Stimulated activated CD8-positive, alpha-beta memory T cell treated with anti-CD3 and anti-CD28 coated beads, Interleukin-7, amount 100 ng/mL, for 48 hours (primary cell): ENCODE results near the gene MZB1.
A peak's percentile ranks its signal among the peaks of the same experiment; 100 is the strongest.
"Not testable (repeated sequence)": the region's sequence is repeated elsewhere in the genome, so short reads cannot be mapped to it uniquely, and the experiment has no call there.

Source experiments
- DNase-seq, 2 donors: peaks; one replicate each; pipeline ENCODE4 v3.0.0-alpha.2; 2020; ENCODE audit warnings: low read depth in 1 of 2; ENCODE audit errors: extremely low read depth in 1 of 2

The MZB1 gene

DNA sequence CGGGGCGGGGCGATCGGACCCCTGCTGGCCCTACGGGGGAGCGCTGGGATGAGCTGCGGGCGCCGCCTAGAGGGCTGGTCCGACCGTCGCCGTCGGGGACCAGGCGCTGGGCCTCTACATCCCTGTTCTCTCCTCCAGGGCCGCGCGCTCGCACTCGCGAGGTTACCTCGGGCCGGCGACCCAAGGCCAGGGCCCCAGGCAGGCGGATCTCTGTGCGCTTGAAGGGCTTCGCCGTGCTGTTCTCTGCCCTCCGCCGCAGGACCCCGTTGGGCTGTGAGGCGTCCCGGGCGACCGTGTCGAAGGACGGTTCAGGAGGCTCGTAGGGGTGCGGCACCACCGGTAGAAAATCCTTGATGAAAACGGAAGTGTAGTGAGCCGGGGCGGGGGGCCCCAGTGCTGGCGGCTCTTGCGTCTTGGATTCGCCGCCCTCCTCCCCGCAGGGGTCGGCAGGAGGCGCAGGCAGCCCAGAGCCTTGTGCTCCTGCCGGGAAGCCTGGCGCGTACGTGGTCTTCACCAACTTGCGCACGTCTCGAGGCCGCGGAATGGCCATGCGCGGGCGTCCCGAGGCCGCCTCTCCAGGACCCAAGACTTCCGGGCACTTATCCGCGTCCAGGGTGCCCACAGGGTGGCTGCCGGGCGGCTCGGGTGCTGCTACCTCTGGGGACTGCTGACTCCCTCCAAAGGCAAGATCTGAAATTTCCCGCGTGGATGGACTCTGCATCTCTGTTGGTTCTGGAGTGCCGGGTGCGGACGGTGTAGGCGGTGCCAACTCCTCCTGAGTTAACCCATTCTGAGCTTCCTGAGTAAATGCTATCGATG, 3.2 kb upstream of the MZB1 start:
- peak; percentile 78 to 84 for DNase-seq

GRCh38 chr5:139392324-139392677, 2.6 kb upstream of the MZB1 start:
- no peak for DNase-seq

DNA sequence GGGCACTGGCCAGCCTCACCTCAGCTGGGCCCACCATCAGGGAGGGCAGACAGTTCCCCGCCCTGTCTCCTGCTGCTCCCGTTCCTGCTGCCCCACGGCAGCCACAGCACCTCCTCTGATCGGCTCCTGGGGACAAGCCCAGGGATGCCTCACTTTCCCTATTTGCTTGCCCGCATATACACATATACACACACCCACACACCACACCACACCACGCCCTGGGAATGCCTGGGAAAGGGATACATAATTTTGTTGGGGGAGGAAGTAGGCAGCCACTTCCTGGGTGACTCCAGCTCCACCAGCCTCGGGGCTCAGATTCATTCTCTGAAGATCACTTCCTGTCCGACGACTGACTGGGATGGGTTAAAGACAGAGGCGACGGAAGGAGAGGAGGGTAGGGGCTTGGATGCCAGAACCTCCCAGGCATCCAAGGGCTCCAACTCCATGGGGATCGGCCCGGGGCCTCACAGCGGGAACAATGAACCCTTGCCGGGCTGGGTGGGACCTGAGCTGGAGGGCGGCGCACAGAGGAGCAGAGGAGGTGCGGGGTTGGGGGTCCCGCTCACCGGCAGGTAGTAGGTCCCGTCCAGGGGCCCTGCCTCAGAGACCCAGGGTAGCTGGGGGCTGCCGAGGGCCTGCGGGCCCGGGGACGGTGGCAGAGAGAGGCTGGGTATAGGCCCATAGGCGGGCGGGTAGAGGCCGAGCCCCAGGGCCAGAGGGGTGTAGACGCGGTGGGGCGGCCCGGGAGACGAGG, 2.0 kb upstream of the MZB1 start:
- no peak for DNase-seq

GRCh38 chr5:139390639-139391569, 1.2 kb upstream of the MZB1 start:
- DNase-seq = no peak

GRCh38 chr5:139388198-139388821, 1.4 kb downstream of the MZB1 start:
- no peak for DNase-seq

DNA sequence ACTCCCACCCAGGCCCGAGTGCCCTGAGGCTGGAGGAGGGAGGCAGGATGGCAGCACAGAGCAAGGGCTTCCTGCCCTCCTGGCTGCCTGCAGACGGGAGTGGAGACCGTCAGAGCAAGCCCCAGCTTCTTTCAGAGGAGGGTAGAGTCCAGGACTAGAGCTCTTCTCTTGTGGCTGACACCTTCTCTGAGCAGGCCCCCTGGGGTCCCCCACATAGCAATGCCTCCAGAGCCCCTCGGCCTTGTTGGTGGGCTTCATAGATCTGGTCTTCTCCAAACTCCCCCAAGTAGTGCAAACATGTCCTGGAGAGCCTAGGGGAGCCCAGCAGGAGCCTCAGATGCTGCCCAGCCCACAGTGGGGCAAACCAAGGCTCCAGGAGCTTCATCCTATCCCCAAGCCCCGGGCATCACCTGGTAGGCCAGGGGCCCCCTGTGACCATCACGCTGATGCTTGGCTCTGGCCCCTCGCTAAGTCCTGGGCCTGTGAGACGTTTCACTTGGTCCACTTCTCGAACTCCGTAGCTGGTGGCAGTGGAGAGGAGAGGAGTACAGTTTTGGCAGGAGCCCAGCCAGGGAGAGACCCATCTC, 2.0 kb downstream of the MZB1 start:
- no peak for DNase-seq

- DNase-seq = not testable (repeated sequence)
Measured at GRCh38 chr5:139386956-139387355, 2.8 kb downstream of the MZB1 start.

GRCh38 chr5:139386050-139386438, 3.7 kb downstream of the MZB1 start:
- no peak for DNase-seq

GRCh38 chr5:139385061-139386049, 4.4 kb downstream of the MZB1 start:
- no peak for DNase-seq

- no peak for DNase-seq
Measured at GRCh38 chr5:139384591-139385051, 5.1 kb downstream of the MZB1 start.

GRCh38 chr5:139383993-139384590, 5.6 kb downstream of the MZB1 start:
- no peak for DNase-seq

DNA sequence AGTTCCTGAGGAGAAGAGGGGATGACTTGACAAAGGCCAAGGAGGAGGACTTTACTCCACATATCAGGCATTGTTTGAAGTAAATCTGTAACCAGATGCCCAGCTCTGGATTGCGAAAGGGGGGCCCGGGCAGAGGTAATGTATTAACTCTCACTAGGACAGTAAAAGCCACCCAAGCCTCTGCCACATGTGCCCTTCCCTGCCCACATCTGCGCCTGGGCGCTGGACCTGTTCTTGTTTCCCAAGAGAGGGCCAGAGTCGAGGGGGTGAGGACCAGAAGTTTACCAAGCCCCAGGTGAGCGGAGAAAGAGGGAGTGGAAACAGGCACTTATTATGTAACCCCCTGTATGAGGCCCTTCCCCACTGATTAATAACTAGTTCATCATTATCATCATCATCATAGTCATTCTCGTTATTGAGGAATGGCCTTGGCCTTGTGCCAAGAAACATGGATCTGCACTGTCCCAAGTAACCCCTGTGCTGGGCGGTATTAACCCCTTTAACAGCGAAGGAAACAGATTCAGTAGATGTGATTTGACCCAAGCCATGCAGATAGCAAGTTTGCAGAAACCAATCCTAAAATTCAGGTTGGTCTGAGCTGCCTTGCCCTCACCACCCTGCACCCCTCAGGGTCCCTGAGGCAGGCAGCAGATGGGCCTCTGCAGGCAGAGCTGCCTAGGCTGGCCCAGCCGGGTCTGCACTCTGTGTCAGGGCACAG, 6.3 kb downstream of the MZB1 start, which contains the start of gene SLC23A1:
Gene SLC23A1, minus strand, starts transcription at position 23 of the 718 bp plus-strand sequence. CDS start 44 bp downstream, outside the sequence.
- no peak for DNase-seq

DNA sequence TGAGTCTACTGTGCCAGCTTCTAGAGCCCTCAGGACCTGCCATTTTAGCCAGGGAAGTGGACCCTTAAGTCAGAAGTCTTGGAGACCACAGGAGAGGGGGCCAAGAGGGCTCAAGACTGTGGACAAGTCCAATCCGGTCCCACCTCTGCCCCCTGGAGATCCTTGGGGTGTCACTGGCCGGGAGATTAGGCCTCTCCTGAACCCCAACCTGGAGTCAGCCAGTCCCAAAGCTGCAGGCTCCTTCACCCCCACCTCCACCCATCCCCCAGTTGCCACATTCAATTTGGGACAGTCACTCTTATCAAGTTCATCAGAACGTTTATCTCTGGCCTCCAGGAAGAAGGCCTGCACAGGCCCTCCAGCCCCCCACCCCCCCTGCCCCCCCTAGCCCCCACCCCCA, 6.9 kb downstream of the MZB1 start:
- no peak for DNase-seq

DNA sequence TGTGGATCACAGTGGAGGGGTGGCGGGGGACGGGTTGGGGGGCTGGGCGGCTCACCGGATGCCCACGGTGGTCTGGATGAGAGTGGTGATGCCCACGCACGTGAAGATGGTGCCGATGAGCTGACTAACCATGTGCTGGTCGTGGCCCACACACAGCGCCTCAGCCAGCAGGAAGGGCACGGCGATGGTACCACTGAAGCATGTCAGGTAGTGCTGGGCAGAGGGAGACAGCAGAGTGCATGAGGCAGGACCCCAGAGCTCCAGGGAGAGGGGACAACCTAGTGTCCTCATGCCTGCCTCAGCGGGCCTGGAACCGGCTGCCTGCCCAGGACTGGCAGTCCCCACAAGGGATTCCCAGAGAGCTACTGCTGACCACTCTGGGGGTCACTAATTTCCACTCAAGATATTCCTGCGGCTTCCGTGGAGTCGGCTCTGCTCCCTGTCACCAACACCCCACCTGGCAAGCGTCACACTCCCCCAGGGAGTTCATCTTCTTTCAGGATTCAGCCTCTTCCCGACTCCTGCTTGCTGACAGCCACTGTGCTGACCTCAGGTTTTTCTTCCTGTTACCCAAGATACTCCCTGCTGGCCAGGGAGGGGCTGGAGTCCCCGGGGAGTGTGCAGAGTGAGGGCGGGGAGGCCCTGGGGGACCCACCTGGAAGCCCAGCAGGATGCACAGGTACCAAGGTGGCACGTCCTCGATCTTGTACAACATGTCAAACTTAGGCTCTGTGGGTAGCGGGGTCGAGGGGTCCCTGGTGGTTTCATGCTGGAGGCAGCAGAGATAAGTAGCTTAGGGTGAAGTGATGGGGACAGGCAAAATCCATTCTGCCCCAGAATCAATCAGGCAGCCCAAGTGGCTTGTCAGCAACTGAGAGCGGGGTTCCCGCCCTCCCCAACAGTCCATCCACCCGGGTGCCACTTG, 7.6 kb downstream of the MZB1 start:
- no peak for DNase-seq

GRCh38 chr5:139379626-139380449, 9.9 kb downstream of the MZB1 start:
- no peak for DNase-seq

DNA sequence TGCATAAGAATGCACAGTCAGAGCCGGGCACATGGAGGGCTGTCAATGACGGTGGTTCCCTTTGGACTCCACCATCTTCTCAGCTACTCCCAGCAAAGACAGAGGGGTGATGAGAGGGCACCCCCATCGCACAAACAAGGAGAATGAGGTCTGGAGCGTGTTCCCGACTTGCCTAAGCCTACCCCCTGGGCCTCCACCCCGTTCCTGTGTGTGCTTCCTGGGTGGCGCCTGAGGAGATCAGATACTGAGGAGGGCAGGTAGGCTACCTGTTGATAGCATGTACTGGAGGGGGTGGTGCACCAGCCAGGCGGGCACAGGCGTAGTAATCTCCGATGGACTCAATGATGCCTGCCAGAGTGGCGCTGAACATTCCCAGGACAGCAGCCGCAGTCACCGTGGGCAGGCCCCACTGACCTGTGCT, 10.8 kb downstream of the MZB1 start:
- DNase-seq = no peak
